PC-9 (cell line): ENCODE results near the gene SLC4A1AP. TPM values are rescaled to one million over a fixed set of nuclear protein-coding genes. Genes with fewer than 3 reads are reported as not detected.

ENCODE experiments used
- BruUV-seq: library from RNA; stranded (reverse); fragments of 400-500 nt; replicated peaks from 2 replicates; lab custom pipeline; 2021; lab: Mats Ljungman, UMichigan
- CTCF ChIA-PET: fragments of 300-600 bp; sonication (Branson Sonifier 250); formaldehyde crosslinking; loops from one replicate; lab custom pipeline; 2022; ENCODE audit warnings: antibody characterized with exemption; lab: Charles Lee
- POLR2A ChIA-PET: fragments of 300-600 bp; sonication (Branson Sonifier 250); formaldehyde crosslinking; loops from one replicate; lab custom pipeline; 2022; ENCODE audit warnings: antibody characterized with exemption; ENCODE audit not compliant: unreplicated experiment; lab: Charles Lee
- DNase-seq, 2 experiments: peaks; one replicate each; pipeline versions ENCODE4 v3.0.0 to v3.0.0-alpha.2; 2015 to 2022; ENCODE audit warnings: mixed read lengths in 1 of 2
- H2AFZ ChIP-seq: fragments of 200-600 bp; sonication (generic); 2 replicates; pipeline ENCODE4 v1.8.1; 2017; ENCODE audit warnings: antibody characterized with exemption
- H3F3A ChIP-seq: fragments of 200-600 bp; sonication (generic); 2 replicates; pipeline ENCODE4 v1.8.1; 2017; ENCODE audit warnings: antibody characterized with exemption, mild to moderate bottlenecking, low read depth; ENCODE audit not compliant: insufficient read depth
- H3K27ac ChIP-seq: fragments of 200-600 bp; sonication (generic); 2 replicates; pipeline ENCODE4 v1.6.1; 2016; ENCODE audit warnings: mixed run types
- H3K27me3 ChIP-seq: fragments of 200-600 bp; sonication (generic); 2 replicates; pipeline ENCODE4 v1.6.1; 2016; ENCODE audit warnings: low read depth, mixed run types; ENCODE audit not compliant: insufficient read depth
- H3K36me3 ChIP-seq: fragments of 200-600 bp; sonication (generic); 2 replicates; pipeline ENCODE4 v1.6.1; 2016; ENCODE audit warnings: low read depth, mixed run types
- H3K4me1 ChIP-seq: fragments of 200-600 bp; sonication (generic); replicated peaks from 2 replicates; pipeline ENCODE4 v1.6.1; 2016; ENCODE audit warnings: mixed run types; ENCODE audit not compliant: insufficient read depth
- H3K4me2 ChIP-seq: fragments of 200-600 bp; sonication (generic); 2 replicates; pipeline ENCODE4 v1.6.1; 2017; ENCODE audit warnings: mixed run types
- H3K4me3 ChIP-seq: fragments of 200-600 bp; sonication (generic); 2 replicates; pipeline ENCODE4 v1.6.1; 2016; ENCODE audit warnings: mixed run types
- H3K79me2 ChIP-seq: fragments of 200-600 bp; sonication (generic); 2 replicates; pipeline ENCODE4 v1.6.1; 2017; ENCODE audit warnings: low read depth, mixed run types
- H3K9me2 ChIP-seq: fragments of 200-600 bp; sonication (generic); 2 replicates; pipeline ENCODE4 v1.8.1; 2017; ENCODE audit warnings: mild to moderate bottlenecking; ENCODE audit not compliant: insufficient read depth
- H3K9me3 ChIP-seq: fragments of 200-600 bp; sonication (generic); 2 replicates; pipeline ENCODE4 v1.8.1; 2016; ENCODE audit warnings: low read depth; ENCODE audit not compliant: insufficient read depth
- H4K20me1 ChIP-seq: fragments of 200-600 bp; sonication (generic); 2 replicates; pipeline ENCODE4 v1.8.1; 2017; ENCODE audit not compliant: insufficient read depth
- EZH2 ChIP-seq: fragments of 200-600 bp; sonication (generic); IDR thresholded peaks from 2 replicates; pipeline ENCODE4 v1.8.0; 2017; ENCODE audit warnings: antibody characterized with exemption, low read depth
- intact Hi-C: fragments of 100-400 bp; cut with micrococcal nuclease; formaldehyde crosslinking; loops from one replicate; pipeline ENCODE4 v1.10.0; 2022; ENCODE audit not compliant: unreplicated experiment
- total RNA-seq: library from RNA; stranded (reverse); gene quantifications from 2 replicates; pipeline ENCODE4 v1.2.3, GENCODE V29; 2021
- TF ChIP-seq, protein P1 (sequence below): fragments of 200-600 bp; sonication (generic); conservative IDR thresholded peaks from 2 replicates; pipeline ENCODE4 v1.6.1; 2017; ENCODE audit warnings: mixed run types, antibody characterized with exemption, mild to moderate bottlenecking, moderate library complexity

The SLC4A1AP gene
- total RNA-seq, 1 experiment from 2014 or later, result 22.7 TPM

DNA sequence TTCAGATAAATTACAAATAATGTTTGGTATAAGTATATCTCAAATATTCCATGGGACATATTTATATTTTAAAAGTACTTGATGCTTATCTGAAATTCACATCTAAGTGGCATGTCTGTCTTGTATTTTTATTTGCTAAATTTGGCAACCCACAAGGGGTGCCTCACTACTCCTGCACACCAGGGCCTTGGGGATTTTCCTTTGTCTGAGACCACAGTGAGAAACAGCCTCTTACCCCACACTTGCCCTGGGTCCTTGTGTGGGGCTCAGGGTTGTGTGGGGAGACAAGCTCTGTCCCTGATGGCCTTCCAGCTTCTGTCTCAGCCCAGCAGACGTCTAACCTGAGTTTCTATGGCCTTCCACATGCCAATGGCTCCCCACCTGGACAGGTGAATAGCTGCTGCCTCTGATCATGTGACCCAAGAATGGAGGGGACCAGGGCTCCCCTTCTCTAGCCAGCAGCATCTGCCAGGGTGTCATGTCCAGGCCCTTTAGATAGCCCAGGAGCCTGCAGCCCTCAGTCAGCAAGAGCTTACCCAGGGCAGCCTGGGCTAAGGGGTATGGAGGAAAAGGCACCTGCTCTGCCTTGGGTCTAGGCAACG, 58.3 kb downstream of the SLC4A1AP start:
- peak in 1 of 2 experiments; percentile 73 for DNase-seq
- POLR2A ChIA-PET, result no interaction called here
- Histone ChIP-seq H3K4me3 (no peak overlapping the region), H2AFZ (no peak overlapping the region), H3K79me2 (no peaks in the 10 kb centered on the region), H3K27ac (peak overlapping the region; percentile 92), H3K9me3 (no peaks in the 10 kb centered on the region), H3F3A (peaks cover 59% of the 10 kb centered on the region), H3K36me3 (no peaks in the 10 kb centered on the region), H3K27me3 (no peaks in the 10 kb centered on the region), H3K9me2 (no peaks in the 10 kb centered on the region), H3K4me1 (peaks cover 80% of the 10 kb centered on the region), H3K4me2 (peak overlapping the region; percentile 73), H4K20me1 (no peaks in the 10 kb centered on the region)
- TF ChIP-seq, protein P1, sequence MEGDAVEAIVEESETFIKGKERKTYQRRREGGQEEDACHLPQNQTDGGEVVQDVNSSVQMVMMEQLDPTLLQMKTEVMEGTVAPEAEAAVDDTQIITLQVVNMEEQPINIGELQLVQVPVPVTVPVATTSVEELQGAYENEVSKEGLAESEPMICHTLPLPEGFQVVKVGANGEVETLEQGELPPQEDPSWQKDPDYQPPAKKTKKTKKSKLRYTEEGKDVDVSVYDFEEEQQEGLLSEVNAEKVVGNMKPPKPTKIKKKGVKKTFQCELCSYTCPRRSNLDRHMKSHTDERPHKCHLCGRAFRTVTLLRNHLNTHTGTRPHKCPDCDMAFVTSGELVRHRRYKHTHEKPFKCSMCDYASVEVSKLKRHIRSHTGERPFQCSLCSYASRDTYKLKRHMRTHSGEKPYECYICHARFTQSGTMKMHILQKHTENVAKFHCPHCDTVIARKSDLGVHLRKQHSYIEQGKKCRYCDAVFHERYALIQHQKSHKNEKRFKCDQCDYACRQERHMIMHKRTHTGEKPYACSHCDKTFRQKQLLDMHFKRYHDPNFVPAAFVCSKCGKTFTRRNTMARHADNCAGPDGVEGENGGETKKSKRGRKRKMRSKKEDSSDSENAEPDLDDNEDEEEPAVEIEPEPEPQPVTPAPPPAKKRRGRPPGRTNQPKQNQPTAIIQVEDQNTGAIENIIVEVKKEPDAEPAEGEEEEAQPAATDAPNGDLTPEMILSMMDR, result 0 out of 2 replicates have a peak, but pooled peaks have one; percentile 29
- TF ChIP-seq EZH2, result no peak
- CTCF ChIA-PET, result interaction anchor here (0.6 to 3.3 kb wide), 3 partner anchors 18 to 675 kb away, joined by 3 to 23 read pairs (median 14); no protein-coding TSS in a partner anchor
- BruUV-seq, result no TSS peak
- intact Hi-C loops, result loop anchor here (1.0 to 5.0 kb wide), 5 partner anchors 16 to 670 kb away; partner anchors contain the start of genes BABAM2, FOSL2 and RBKS

GRCh38 chr2:27723372-27724144, 59.9 kb downstream of the SLC4A1AP start:
- Histone ChIP-seq H3K4me2 (peak overlapping the region; percentile 37), H3K4me3 (no peak overlapping the region), H3F3A (peaks cover 53% of the 10 kb centered on the region), H3K27ac (peak overlapping the region; percentile 92), H3K36me3 (no peaks in the 10 kb centered on the region), H3K4me1 (peaks cover 64% of the 10 kb centered on the region), H3K27me3 (no peaks in the 10 kb centered on the region), H2AFZ (no peak overlapping the region), H3K9me2 (no peaks in the 10 kb centered on the region), H3K79me2 (no peaks in the 10 kb centered on the region), H4K20me1 (no peaks in the 10 kb centered on the region), H3K9me3 (no peaks in the 10 kb centered on the region)
- ChIA-PET CTCF (interaction anchor here (0.5 to 3.3 kb wide), 3 partner anchors 30 to 647 kb away, joined by 3 to 23 read pairs (median 4); no protein-coding TSS in a partner anchor), POLR2A (interaction anchor here (0.5 to 0.6 kb wide), 3 partner anchors 29 to 76 kb away, joined by 3 to 8 read pairs (median 3); no protein-coding TSS in a partner anchor)
- BruUV-seq, result no TSS peak
- TF ChIP-seq, protein P1, result peak; percentile 91
- TF ChIP-seq EZH2, result no peak
- DNase-seq, result peak; percentile 52 to 55
- intact Hi-C loops, result loop anchor here (5.0 kb wide), 1 partner anchor 669 kb away; the partner anchor contains the start of gene FOSL2

- H3F3A ChIP-seq, result peaks cover 57% of the 10 kb centered on the region
- BruUV-seq, result no TSS peak
- peak overlapping the region; percentile 37 for H3K4me2 ChIP-seq
- H3K9me3 ChIP-seq, result no peaks in the 10 kb centered on the region
- no peak overlapping the region for H2AFZ ChIP-seq
- intact Hi-C loops, result loop anchor here (5.0 kb wide), 1 partner anchor 668 kb away; the partner anchor contains the start of gene FOSL2
- H3K27ac ChIP-seq, result peak overlapping the region; percentile 92
- ChIA-PET POLR2A (no interaction called here), CTCF (interaction anchor here (3.3 kb wide), 1 partner anchor 29 kb away, joined by 23 read pairs; no protein-coding TSS in a partner anchor)
- H3K79me2 ChIP-seq, result no peaks in the 10 kb centered on the region
- H3K9me2 ChIP-seq, result no peaks in the 10 kb centered on the region
- H3K27me3 ChIP-seq, result no peaks in the 10 kb centered on the region
- DNase-seq, result no peak
- peaks cover 64% of the 10 kb centered on the region for H3K4me1 ChIP-seq
- H3K36me3 ChIP-seq, result no peaks in the 10 kb centered on the region
- H4K20me1 ChIP-seq, result no peaks in the 10 kb centered on the region
- H3K4me3 ChIP-seq, result no peak overlapping the region
- TF ChIP-seq, protein P1, result no peak
- TF ChIP-seq EZH2, result no peak
Observed at GRCh38 chr2:27724191-27724590, 60.5 kb downstream of the SLC4A1AP start.
